Nephron progenitor cell (in vitro differentiated cells): Measurements from ENCODE around the gene ANKH.

Experiments used
- DNase-seq: peaks from one replicate; pipeline ENCODE4 v3.0.0; 2021
- H3K27ac Mint-ChIP-seq: 2 replicates; pipeline ENCODE4 v1.8.0; 2021; ENCODE audit warnings: mild to moderate bottlenecking, moderate library complexity, mixed read lengths
- H3K27me3 Mint-ChIP-seq: 2 replicates; pipeline ENCODE4 v1.8.0; 2021; ENCODE audit warnings: mild to moderate bottlenecking, low read depth, mixed read lengths; ENCODE audit not compliant: poor library complexity
- H3K36me3 Mint-ChIP-seq: 2 replicates; pipeline ENCODE4 v1.8.0; 2021; ENCODE audit warnings: low read depth, mixed read lengths
- H3K4me1 Mint-ChIP-seq: 2 replicates; pipeline ENCODE4 v1.8.0; 2021; ENCODE audit warnings: mixed read lengths
- H3K4me3 Mint-ChIP-seq: 2 replicates; pipeline ENCODE4 v1.8.0; 2021; ENCODE audit warnings: mild to moderate bottlenecking, moderate library complexity, mixed read lengths
- H3K9me3 Mint-ChIP-seq: 2 replicates; pipeline ENCODE4 v1.8.0; 2021; ENCODE audit warnings: mild to moderate bottlenecking, moderate library complexity, mixed read lengths
- CTCF ChIP-seq: fragments of 200-600 bp; sonication (generic); IDR thresholded peaks from 2 replicates; pipeline ENCODE4 v1.5.0; 2021; ENCODE audit warnings: antibody characterized with exemption

The ANKH gene

GRCh38 chr5:14859150-14859549 is 12.4 kb downstream of the ANKH start:
- DNase-seq, result no peak
- Mint-ChIP-seq H3K27ac (no peak overlapping the region), H3K36me3 (no peaks in the 10 kb centered on the region), H3K4me1 (peaks cover 9% of the 10 kb centered on the region), H3K9me3 (no peaks in the 10 kb centered on the region), H3K4me3 (no peak overlapping the region), H3K27me3 (peaks cover 10% of the 10 kb centered on the region)
- no peak for TF ChIP-seq CTCF

- DNase-seq, result no peak
- Mint-ChIP-seq H3K36me3 (no peaks in the 10 kb centered on the region), H3K4me1 (peaks cover 24% of the 10 kb centered on the region), H3K9me3 (no peaks in the 10 kb centered on the region), H3K27me3 (peaks cover 4% of the 10 kb centered on the region), H3K27ac (no peak overlapping the region), H3K4me3 (no peak overlapping the region)
- TF ChIP-seq CTCF, result no peak
Measured at GRCh38 chr5:14855366-14855765, 16.2 kb downstream of the ANKH start.

- no peak overlapping the region for H3K27ac Mint-ChIP-seq
- no peak overlapping the region for H3K4me3 Mint-ChIP-seq
- peaks cover 29% of the 10 kb centered on the region for H3K4me1 Mint-ChIP-seq
- no peaks in the 10 kb centered on the region for H3K27me3 Mint-ChIP-seq
- no peaks in the 10 kb centered on the region for H3K36me3 Mint-ChIP-seq
- no peak for DNase-seq
- TF ChIP-seq CTCF, result no peak
- H3K9me3 Mint-ChIP-seq, result no peaks in the 10 kb centered on the region
Measured at GRCh38 chr5:14854799-14855198, 16.8 kb downstream of the ANKH start.

- no peak overlapping the region for H3K4me3 Mint-ChIP-seq
- no peaks in the 10 kb centered on the region for H3K27me3 Mint-ChIP-seq
- peaks cover 31% of the 10 kb centered on the region for H3K4me1 Mint-ChIP-seq
- H3K27ac Mint-ChIP-seq, result no peak overlapping the region
- no peak for DNase-seq
- no peaks in the 10 kb centered on the region for H3K9me3 Mint-ChIP-seq
- TF ChIP-seq CTCF, result no peak
- H3K36me3 Mint-ChIP-seq, result no peaks in the 10 kb centered on the region
Measured at GRCh38 chr5:14853685-14854084, 17.9 kb downstream of the ANKH start.

- DNase-seq, result no peak
- Mint-ChIP-seq H3K27ac (no peak overlapping the region), H3K36me3 (no peaks in the 10 kb centered on the region), H3K4me3 (no peak overlapping the region), H3K4me1 (peaks cover 31% of the 10 kb centered on the region), H3K27me3 (no peaks in the 10 kb centered on the region), H3K9me3 (no peaks in the 10 kb centered on the region)
- no peak for TF ChIP-seq CTCF
Measured at GRCh38 chr5:14852779-14853178, 18.8 kb downstream of the ANKH start.

- no peak for TF ChIP-seq CTCF
- no peak overlapping the region for H3K4me3 Mint-ChIP-seq
- no peak for DNase-seq
- no peaks in the 10 kb centered on the region for H3K36me3 Mint-ChIP-seq
- H3K9me3 Mint-ChIP-seq, result no peaks in the 10 kb centered on the region
- H3K4me1 Mint-ChIP-seq, result peaks cover 31% of the 10 kb centered on the region
- no peaks in the 10 kb centered on the region for H3K27me3 Mint-ChIP-seq
- no peak overlapping the region for H3K27ac Mint-ChIP-seq
Measured at GRCh38 chr5:14851999-14852526, 19.5 kb downstream of the ANKH start.
